ENCODE measurements around the gene SPOCK2. TPM values are rescaled to one million over a fixed set of nuclear protein-coding genes. Genes with fewer than 3 reads are reported as not detected.

Gene SPOCK2
- polyA plus RNA-seq, 1 donor, result 17.4 TPM

DNA sequence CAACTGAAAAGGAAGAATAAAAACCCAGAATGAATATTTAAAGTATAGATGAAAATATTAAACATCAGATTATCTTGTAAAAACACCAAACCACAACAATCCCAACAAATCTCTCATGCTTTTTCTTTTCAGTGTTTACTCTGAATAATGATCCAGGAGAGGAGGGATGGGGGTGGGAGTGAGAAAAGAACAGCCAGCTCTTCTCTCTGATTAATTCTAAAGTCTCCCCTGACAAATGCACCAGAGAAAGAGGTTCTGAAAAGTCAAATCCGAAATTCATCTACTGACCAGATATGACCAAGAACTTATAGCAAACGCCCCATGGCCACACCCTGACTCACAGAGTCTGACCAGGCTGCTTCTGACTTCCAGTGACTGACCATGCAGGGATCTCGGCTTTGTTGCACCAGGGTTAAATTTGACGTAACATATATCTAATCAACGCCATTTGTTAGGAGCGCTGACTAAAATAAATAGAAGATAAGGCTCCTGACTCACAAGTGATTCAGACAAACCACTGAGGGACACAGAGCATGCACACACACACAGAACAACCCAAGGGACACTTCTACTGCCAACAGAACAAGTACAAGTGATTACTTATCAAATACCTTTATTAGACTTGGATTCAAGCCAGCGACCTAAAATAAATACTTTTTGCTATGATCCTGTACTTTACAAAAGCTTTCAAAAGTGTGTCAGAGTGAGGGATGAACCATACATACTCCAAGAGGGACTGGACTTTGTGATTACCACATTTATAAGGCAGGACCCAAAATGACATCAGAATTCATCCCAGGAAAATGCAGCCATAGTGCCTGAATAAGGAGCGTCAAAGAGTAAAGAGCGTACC, 9.3 kb upstream of the SPOCK2 start:
- peaks cover 6% of the 10 kb centered on the region for H3K36me3 ChIP-seq (ENCODE audit: control insufficient read depth, insufficient read depth, low read length)
- peak overlapping the region; percentile 81 for H3K27ac ChIP-seq (ENCODE audit: low read length)
- DNase-seq, result peak; percentile 56 to 86
- no CpG with 5 or more reads among the region's 9 CpGs for WGBS (ENCODE audit: insufficient coverage, low lambda C conversion rate)
- no peaks in the 10 kb centered on the region for H3K27me3 ChIP-seq (ENCODE audit: control insufficient read depth, insufficient read depth, low read length)
- H3K9me3 ChIP-seq (ENCODE audit: control insufficient read depth, low read depth, low read length), result no peaks in the 10 kb centered on the region
- H3K4me1 ChIP-seq (ENCODE audit: control insufficient read depth, insufficient read depth, low read length), result peaks cover 38% of the 10 kb centered on the region
- no peak overlapping the region for H3K4me3 ChIP-seq (ENCODE audit: low read length)

DNA sequence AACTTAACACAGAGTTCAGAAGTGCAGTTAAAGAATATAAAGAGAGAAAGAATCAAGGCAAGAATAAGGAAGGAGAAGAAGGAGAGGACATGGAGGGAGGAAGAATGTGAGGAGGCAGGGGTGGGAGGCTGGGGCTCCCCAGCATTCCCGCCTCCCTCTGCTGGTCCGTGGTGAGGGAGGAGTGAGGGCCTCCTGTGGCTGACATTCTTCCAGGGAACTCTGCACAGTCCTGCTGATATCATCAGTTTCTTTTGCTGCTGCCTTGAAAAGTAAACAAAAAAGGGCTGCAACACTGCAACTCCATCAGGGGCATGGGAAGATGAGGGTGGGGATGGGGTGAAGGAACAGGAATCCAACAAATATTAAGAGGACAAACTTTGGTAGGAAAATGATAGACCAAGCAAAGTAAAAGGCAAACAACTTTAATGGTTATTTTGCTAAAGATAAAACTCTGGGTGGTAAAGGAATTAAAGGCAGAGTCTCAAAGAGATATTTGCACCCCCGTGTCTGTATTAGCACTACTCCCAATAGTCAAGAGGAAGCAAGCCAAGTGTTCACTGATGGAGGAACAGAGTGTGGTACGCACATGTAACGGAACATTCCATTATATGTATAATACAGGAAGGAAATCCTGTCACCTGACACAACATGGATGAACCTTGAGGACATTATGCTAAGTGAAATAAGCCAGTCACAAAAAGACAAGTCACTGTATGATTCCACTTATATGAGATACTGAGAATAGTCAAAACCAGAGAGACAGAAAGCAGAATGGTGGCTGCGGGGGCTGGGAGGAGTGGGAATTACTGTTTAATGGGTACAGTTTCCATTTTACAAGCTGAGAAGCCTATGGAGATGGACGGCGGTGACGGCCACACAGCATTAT, 8.0 kb upstream of the SPOCK2 start:
- Histone ChIP-seq H3K4me1 (ENCODE audit: control insufficient read depth, insufficient read depth, low read length) (peaks cover 38% of the 10 kb centered on the region), H3K27me3 (ENCODE audit: control insufficient read depth, insufficient read depth, low read length) (no peaks in the 10 kb centered on the region), H3K9me3 (ENCODE audit: control insufficient read depth, low read depth, low read length) (no peaks in the 10 kb centered on the region), H3K4me3 (ENCODE audit: low read length) (no peak overlapping the region), H3K36me3 (ENCODE audit: control insufficient read depth, insufficient read depth, low read length) (peaks cover 5% of the 10 kb centered on the region), H3K27ac (ENCODE audit: low read length) (peak overlapping the region; percentile 12)
- peak; percentile 31 to 69 for DNase-seq
- WGBS (ENCODE audit: insufficient coverage, low lambda C conversion rate), result 0% methylated on average over 1 of the region's 9 CpGs

DNA sequence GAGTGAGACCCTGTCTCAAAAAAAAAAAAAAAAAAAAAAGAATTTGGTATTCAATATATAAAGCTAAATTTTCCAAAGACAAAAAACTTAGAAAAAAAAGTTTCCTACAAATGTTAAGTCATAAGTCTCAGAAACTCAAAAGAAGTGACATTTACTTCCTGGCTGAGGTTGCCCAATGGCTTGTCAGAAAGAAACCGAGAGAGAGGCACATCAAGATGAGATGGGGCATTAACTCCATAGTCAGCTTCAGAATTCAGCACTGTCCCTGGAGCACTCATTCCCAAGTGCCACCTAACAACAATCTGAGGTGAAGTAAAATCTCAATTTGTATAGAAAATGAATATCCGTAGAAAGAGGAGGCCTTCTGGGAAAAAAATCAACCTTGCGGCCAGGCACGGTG, 6.8 kb upstream of the SPOCK2 start:
- no peak overlapping the region for H3K4me3 ChIP-seq (ENCODE audit: low read length)
- peaks cover 38% of the 10 kb centered on the region for H3K4me1 ChIP-seq (ENCODE audit: control insufficient read depth, insufficient read depth, low read length)
- no peaks in the 10 kb centered on the region for H3K36me3 ChIP-seq (ENCODE audit: control insufficient read depth, insufficient read depth, low read length)
- H3K27me3 ChIP-seq (ENCODE audit: control insufficient read depth, insufficient read depth, low read length), result no peaks in the 10 kb centered on the region
- no peak for DNase-seq
- WGBS (ENCODE audit: insufficient coverage, low lambda C conversion rate), result 100% methylated on average over 1 of the region's 4 CpGs
- H3K9me3 ChIP-seq (ENCODE audit: control insufficient read depth, low read depth, low read length), result no peaks in the 10 kb centered on the region
- no peak overlapping the region for H3K27ac ChIP-seq (ENCODE audit: low read length)

DNA sequence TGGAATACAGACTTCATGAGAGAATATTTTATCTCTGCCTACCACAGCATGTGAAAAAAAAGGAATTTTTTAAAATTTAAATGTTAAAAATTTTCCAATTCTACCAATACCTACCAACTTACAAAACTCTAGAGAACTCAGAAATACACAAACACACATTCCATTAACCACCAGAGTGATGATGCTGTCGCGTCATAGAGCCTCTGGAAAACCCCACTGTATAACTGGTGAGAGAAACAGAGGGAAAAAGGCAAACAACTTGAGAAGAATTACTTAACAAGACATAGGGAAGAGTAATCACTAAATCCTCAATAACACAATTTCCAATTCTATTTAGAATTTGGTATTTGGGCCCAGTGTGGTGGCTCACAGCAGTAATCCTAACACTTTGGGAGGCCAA, 6.2 kb upstream of the SPOCK2 start:
- H3K27ac ChIP-seq (ENCODE audit: low read length), result no peak overlapping the region
- H3K9me3 ChIP-seq (ENCODE audit: control insufficient read depth, low read depth, low read length), result no peaks in the 10 kb centered on the region
- no peak for DNase-seq
- H3K36me3 ChIP-seq (ENCODE audit: control insufficient read depth, insufficient read depth, low read length), result no peaks in the 10 kb centered on the region
- no peaks in the 10 kb centered on the region for H3K27me3 ChIP-seq (ENCODE audit: control insufficient read depth, insufficient read depth, low read length)
- peaks cover 42% of the 10 kb centered on the region for H3K4me1 ChIP-seq (ENCODE audit: control insufficient read depth, insufficient read depth, low read length)
- no peak overlapping the region for H3K4me3 ChIP-seq (ENCODE audit: low read length)
- WGBS (ENCODE audit: insufficient coverage, low lambda C conversion rate), result no CpG with 5 or more reads among the region's 2 CpGs

DNA sequence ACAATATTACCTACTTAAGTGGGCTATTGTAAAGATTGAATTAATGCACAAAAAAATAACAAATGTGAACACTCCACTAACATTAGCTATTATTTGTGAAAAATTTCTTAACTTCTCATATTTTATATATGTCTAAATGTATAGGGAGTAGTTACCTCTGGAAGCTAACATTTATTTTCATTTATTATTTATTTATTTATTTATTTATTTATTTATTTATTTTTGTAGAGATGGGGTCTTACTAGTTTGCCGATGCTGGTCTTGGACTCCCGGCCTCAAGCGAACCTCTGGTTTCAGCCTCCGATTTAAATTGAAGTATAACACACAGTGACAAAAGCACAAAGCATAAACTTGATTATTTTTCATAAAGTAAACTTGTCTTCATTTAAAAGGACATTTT, 5.1 kb upstream of the SPOCK2 start:
- Histone ChIP-seq H3K4me3 (ENCODE audit: low read length) (no peak overlapping the region), H3K36me3 (ENCODE audit: control insufficient read depth, insufficient read depth, low read length) (no peaks in the 10 kb centered on the region), H3K27me3 (ENCODE audit: control insufficient read depth, insufficient read depth, low read length) (peaks cover 6% of the 10 kb centered on the region), H3K9me3 (ENCODE audit: control insufficient read depth, low read depth, low read length) (no peaks in the 10 kb centered on the region), H3K4me1 (ENCODE audit: control insufficient read depth, insufficient read depth, low read length) (peaks cover 38% of the 10 kb centered on the region), H3K27ac (ENCODE audit: low read length) (no peak overlapping the region)
- DNase-seq, result no peak
- WGBS (ENCODE audit: insufficient coverage, low lambda C conversion rate), result no CpG with 5 or more reads among the region's 4 CpGs

DNA sequence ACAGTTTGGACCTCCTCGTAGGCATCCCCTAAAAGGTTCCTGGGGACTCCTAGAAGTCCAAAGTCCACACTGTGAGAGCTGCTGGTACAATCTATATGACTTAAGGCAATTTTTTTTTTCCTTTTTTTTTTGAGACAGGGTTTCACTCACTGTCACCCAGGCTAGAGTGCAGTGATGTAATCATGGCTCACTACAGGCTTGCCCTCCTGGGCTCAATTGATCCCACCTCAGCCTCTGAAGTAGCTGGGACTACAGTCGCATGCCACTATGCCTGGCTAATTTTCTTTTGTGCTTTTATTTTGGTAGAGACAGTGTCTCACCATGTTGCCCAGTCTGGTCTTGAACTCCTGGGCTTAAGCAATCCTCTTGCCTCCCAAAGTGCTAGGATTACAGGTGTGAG, 4.6 kb upstream of the SPOCK2 start:
- H3K9me3 ChIP-seq (ENCODE audit: control insufficient read depth, low read depth, low read length), result no peaks in the 10 kb centered on the region
- peaks cover 37% of the 10 kb centered on the region for H3K4me1 ChIP-seq (ENCODE audit: control insufficient read depth, insufficient read depth, low read length)
- peaks cover 11% of the 10 kb centered on the region for H3K27me3 ChIP-seq (ENCODE audit: control insufficient read depth, insufficient read depth, low read length)
- H3K36me3 ChIP-seq (ENCODE audit: control insufficient read depth, insufficient read depth, low read length), result no peaks in the 10 kb centered on the region
- WGBS (ENCODE audit: insufficient coverage, low lambda C conversion rate), result no CpG with 5 or more reads among the region's 2 CpGs
- H3K27ac ChIP-seq (ENCODE audit: low read length), result no peak overlapping the region
- peak in 1 of 2 donors; percentile 23 for DNase-seq
- no peak overlapping the region for H3K4me3 ChIP-seq (ENCODE audit: low read length)

DNA sequence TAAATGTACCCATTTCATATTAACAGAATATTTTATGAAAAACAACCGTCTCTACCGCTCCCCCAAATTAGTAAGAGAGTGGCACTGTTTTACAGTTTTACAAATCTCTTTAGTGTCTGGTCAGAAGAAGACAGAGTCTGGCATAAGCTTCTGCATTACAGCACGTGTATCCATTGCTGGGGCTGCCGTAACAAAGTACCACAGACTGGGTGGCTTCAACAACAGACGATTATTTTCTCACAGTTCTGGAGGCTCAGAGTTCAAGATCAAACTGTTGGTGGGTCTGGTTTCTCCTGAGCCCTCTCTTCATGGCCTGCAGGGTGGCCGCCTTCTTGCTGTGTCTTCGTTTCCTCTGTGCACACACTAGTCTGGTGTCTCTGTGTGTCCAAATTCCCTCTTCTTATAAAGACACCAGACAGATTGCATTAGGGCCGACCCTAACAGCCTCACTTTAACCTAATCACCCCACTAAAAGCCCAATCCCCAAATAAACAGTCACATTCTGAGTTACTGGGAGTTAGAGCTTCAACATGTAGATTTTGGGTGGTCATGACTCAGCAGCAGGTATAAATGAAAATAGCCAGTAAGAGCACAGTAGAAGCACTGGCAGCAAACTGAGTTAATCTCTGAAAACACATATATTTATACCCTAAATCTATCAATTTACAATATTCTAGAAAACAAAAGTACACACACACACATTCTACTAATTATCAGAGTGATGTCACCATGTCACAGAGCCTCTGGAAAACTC, 4.0 kb upstream of the SPOCK2 start:
- H3K4me1 ChIP-seq (ENCODE audit: control insufficient read depth, insufficient read depth, low read length), result peaks cover 35% of the 10 kb centered on the region
- H3K27ac ChIP-seq (ENCODE audit: low read length), result no peak overlapping the region
- no CpG with 5 or more reads among the region's 8 CpGs for WGBS (ENCODE audit: insufficient coverage, low lambda C conversion rate)
- H3K4me3 ChIP-seq (ENCODE audit: low read length), result no peak overlapping the region
- H3K27me3 ChIP-seq (ENCODE audit: control insufficient read depth, insufficient read depth, low read length), result peaks cover 15% of the 10 kb centered on the region
- no peaks in the 10 kb centered on the region for H3K36me3 ChIP-seq (ENCODE audit: control insufficient read depth, insufficient read depth, low read length)
- H3K9me3 ChIP-seq (ENCODE audit: control insufficient read depth, low read depth, low read length), result peaks cover 2% of the 10 kb centered on the region
- DNase-seq, result no peak

DNA sequence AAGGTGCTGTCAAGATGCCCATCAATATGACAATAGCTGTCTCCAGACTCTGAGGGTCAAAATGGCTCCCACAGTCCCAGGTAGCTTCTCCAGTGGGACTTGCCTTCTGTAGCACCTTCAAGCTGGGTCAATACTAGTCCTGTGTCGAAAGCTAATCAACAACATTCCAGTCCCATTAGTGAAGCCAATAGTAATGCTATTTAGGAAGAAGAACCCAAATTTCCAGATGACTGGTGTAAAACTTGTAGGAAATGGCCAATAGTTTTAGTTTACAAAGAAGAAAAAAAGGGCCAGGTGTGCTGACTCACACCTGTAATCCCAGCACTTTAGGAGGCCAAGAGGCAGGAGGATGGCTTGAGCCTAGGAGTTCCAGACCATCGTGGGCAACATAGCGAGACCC, 2.0 kb upstream of the SPOCK2 start:
- peaks cover 22% of the 10 kb centered on the region for H3K4me1 ChIP-seq (ENCODE audit: control insufficient read depth, insufficient read depth, low read length)
- no peaks in the 10 kb centered on the region for H3K36me3 ChIP-seq (ENCODE audit: control insufficient read depth, insufficient read depth, low read length)
- no CpG with 5 or more reads among the region's 3 CpGs for WGBS (ENCODE audit: insufficient coverage, low lambda C conversion rate)
- DNase-seq, result no peak
- H3K4me3 ChIP-seq (ENCODE audit: low read length), result no peak overlapping the region
- H3K27me3 ChIP-seq (ENCODE audit: control insufficient read depth, insufficient read depth, low read length), result peaks cover 36% of the 10 kb centered on the region
- peaks cover 8% of the 10 kb centered on the region for H3K9me3 ChIP-seq (ENCODE audit: control insufficient read depth, low read depth, low read length)
- no peak overlapping the region for H3K27ac ChIP-seq (ENCODE audit: low read length)

DNA sequence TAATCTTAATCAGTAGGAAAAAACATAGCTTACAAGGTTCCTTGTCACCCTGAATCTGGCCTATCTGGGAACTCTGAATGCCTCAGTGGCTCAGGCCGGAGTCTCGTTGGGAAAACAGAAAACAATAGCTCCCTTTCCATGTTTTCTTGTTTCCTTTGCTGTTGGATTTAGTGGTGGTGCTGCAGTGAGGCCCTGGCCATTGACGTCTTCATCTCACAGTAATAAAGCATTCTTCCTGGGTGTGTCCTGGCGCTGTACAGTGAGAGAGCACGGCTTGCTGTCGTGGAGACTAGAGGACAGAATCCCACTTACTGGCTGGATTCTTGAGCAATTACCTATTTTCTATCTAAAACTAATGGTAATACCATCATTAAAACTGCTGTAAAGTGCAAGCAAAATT, 1.3 kb upstream of the SPOCK2 start:
- H3K36me3 ChIP-seq (ENCODE audit: control insufficient read depth, insufficient read depth, low read length), result no peaks in the 10 kb centered on the region
- peak; percentile 73 to 88 for DNase-seq
- no peak overlapping the region for H3K27ac ChIP-seq (ENCODE audit: low read length)
- H3K27me3 ChIP-seq (ENCODE audit: control insufficient read depth, insufficient read depth, low read length), result peaks cover 40% of the 10 kb centered on the region
- peaks cover 22% of the 10 kb centered on the region for H3K4me1 ChIP-seq (ENCODE audit: control insufficient read depth, insufficient read depth, low read length)
- no CpG with 5 or more reads among the region's 6 CpGs for WGBS (ENCODE audit: insufficient coverage, low lambda C conversion rate)
- H3K4me3 ChIP-seq (ENCODE audit: low read length), result no peak overlapping the region
- peaks cover 8% of the 10 kb centered on the region for H3K9me3 ChIP-seq (ENCODE audit: control insufficient read depth, low read depth, low read length)
